CD4-positive, CD25-positive, alpha-beta regulatory T cell (primary cell): Measurements from ENCODE around the gene CFI. TPM values are rescaled to one million over a fixed set of nuclear protein-coding genes. Genes with fewer than 3 reads are reported as not detected.

Experiments used
- ATAC-seq, 2 donors: fragments of 150-1000 bp; cut with Tn5 transposase; one replicate each; pipeline ENCODE4 v1.10.0; 2021; ENCODE audit warnings: low read depth in 2 of 2, moderate number of reproducible peaks in 2 of 2, moderate library complexity in 1 of 2
- DNase-seq, 3 donors: peaks; one replicate each; pipeline versions ENCODE4 v3.0.0 to v3.0.0-alpha.2; 2012 to 2022; ENCODE audit warnings: mixed read lengths in 1 of 3
- H3K27ac ChIP-seq: one replicate; pipeline ENCODE4 v1.7.0; 2013; ENCODE audit warnings: mild to moderate bottlenecking, low read length; ENCODE audit not compliant: insufficient read depth, poor library complexity, severe bottlenecking
- H3K27me3 ChIP-seq: one replicate; pipeline ENCODE4 v1.7.0; 2013; ENCODE audit warnings: low read length; ENCODE audit not compliant: control insufficient read depth, insufficient read depth
- H3K36me3 ChIP-seq: one replicate; pipeline ENCODE4 v1.7.0; 2013; ENCODE audit warnings: mild to moderate bottlenecking, low read length, moderate library complexity; ENCODE audit not compliant: control insufficient read depth, insufficient read depth
- H3K4me1 ChIP-seq: 2 replicates; pipeline ENCODE4 v1.7.0; 2013; ENCODE audit warnings: mild to moderate bottlenecking, low read length; ENCODE audit not compliant: insufficient read depth, control insufficient read depth, poor library complexity, severe bottlenecking
- H3K4me3 ChIP-seq: one replicate; pipeline ENCODE4 v1.7.0; 2013; ENCODE audit warnings: low read depth, mild to moderate bottlenecking, low read length, moderate library complexity
- H3K9me3 ChIP-seq, 2 experiments: 1 replicate in 1 of 2; 2 replicates in 1 of 2; pipeline ENCODE4 v1.7.0; 2013; ENCODE audit warnings: low read length in 2 of 2, mild to moderate bottlenecking in 1 of 2, moderate library complexity in 1 of 2; ENCODE audit not compliant: control insufficient read depth in 2 of 2
- H3K27ac Mint-ChIP-seq, 3 donors: one replicate each; pipeline ENCODE4 v1.8.0; 2020 to 2022; ENCODE audit warnings: mild to moderate bottlenecking in 3 of 3, mixed read lengths in 3 of 3, moderate library complexity in 2 of 3
- H3K27me3 Mint-ChIP-seq: one replicate; pipeline ENCODE4 v1.8.0; 2022; ENCODE audit warnings: mild to moderate bottlenecking, mixed read lengths
- H3K36me3 Mint-ChIP-seq: one replicate; pipeline ENCODE4 v1.8.0; 2020; ENCODE audit warnings: mixed read lengths
- H3K4me1 Mint-ChIP-seq, 4 donors: one replicate each; pipeline ENCODE4 v1.8.0; 2020 to 2022; ENCODE audit warnings: mixed read lengths in 4 of 4, mild to moderate bottlenecking in 1 of 4
- H3K4me3 Mint-ChIP-seq, 4 donors: one replicate each; pipeline ENCODE4 v1.8.0; 2020 to 2022; ENCODE audit warnings: mild to moderate bottlenecking in 4 of 4, mixed read lengths in 4 of 4, moderate library complexity in 3 of 4
- H3K9me3 Mint-ChIP-seq, 7 donors: one replicate each; pipeline ENCODE4 v1.8.0; 2020 to 2022; ENCODE audit warnings: mixed read lengths in 7 of 7, mild to moderate bottlenecking in 3 of 7, moderate library complexity in 2 of 7
- polyA plus RNA-seq, 4 donors: library from polyadenylated mRNA; unstranded; fragments of 300-500 nt; fragmentation: Illumina TruSeq; gene quantifications; one replicate each; pipeline ENCODE4 v1.2.3, GENCODE V29; 2021
- total RNA-seq: library from RNA; stranded (reverse); gene quantifications from one replicate; pipeline ENCODE4 v1.2.3, GENCODE V29; 2022

The CFI gene
- total and polyA plus RNA-seq, 5 donors from 2014 or later, result not detected

GRCh38 chr4:109738104-109738872 is 63.5 kb downstream of the CFI start:
- Histone ChIP-seq H3K9me3 (no peaks in the 10 kb centered on the region), H3K27me3 (peaks cover 11% of the 10 kb centered on the region), H3K27ac (no peak overlapping the region), H3K36me3 (no peaks in the 10 kb centered on the region), H3K4me1 (no peaks in the 10 kb centered on the region), H3K4me3 (no peak overlapping the region)
- no peak overlapping the region for H3K27ac Mint-ChIP-seq
- DNase-seq (no peak), ATAC-seq (no peak)
- peaks cover 0 to 1% (median 0%) of the 10 kb centered on the region in 7 donors for H3K9me3 Mint-ChIP-seq
- peaks cover 4% of the 10 kb centered on the region for H3K36me3 Mint-ChIP-seq
- no peak overlapping the region for H3K4me3 Mint-ChIP-seq
- H3K4me1 Mint-ChIP-seq, result no peaks in the 10 kb centered on the region
- H3K27me3 Mint-ChIP-seq, result peaks cover 61% of the 10 kb centered on the region

DNA sequence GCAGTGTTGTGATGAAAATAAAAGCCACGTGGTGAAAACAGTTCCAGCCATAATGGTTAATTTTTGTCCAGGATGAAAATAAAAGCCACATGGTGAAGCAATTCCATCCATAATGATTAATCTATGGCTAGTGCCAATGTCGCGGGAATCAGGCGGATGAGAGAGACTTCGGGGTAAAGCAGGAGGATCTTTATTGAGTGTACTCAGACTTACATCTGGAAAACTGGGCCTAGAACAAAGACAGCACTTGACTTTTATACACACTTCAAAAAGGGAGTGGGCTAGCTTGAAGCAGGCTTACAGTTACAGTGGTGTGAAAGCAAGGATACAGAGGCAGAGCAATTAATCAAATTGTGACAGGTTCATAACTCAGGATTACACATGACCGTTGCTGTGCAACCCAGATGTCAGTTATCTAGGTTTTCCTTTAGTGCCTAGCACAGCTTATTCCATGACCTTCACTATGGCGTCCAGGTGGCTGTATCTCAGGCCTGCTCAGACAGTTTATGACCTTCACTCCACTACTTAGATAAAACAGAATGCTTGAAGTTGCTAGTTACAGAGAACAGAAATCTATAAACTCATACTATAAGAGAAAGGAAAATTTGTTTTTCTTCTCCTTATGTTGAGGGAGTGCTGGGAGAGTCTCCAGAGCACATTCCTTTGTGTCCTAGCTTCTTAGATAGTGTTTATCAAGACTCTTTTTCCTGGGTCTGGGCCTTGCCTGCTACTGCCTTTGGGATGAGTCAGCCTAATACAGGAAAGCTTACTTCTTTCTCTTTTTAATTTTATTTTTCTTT is 66.0 kb downstream of the CFI start:
- peaks cover 44% of the 10 kb centered on the region for H3K27me3 Mint-ChIP-seq
- H3K4me3 Mint-ChIP-seq, result no peak overlapping the region
- Histone ChIP-seq H3K9me3 (no peaks in the 10 kb centered on the region), H3K27ac (no peak overlapping the region), H3K4me3 (no peak overlapping the region), H3K27me3 (peaks cover 2% of the 10 kb centered on the region), H3K36me3 (no peaks in the 10 kb centered on the region), H3K4me1 (no peaks in the 10 kb centered on the region)
- ATAC-seq (no peak), DNase-seq (no peak)
- peaks cover 0 to 1% (median 0%) of the 10 kb centered on the region in 7 donors for H3K9me3 Mint-ChIP-seq
- peaks cover 4% of the 10 kb centered on the region for H3K36me3 Mint-ChIP-seq
- H3K4me1 Mint-ChIP-seq, result no peaks in the 10 kb centered on the region
- H3K27ac Mint-ChIP-seq, result no peak overlapping the region

DNA sequence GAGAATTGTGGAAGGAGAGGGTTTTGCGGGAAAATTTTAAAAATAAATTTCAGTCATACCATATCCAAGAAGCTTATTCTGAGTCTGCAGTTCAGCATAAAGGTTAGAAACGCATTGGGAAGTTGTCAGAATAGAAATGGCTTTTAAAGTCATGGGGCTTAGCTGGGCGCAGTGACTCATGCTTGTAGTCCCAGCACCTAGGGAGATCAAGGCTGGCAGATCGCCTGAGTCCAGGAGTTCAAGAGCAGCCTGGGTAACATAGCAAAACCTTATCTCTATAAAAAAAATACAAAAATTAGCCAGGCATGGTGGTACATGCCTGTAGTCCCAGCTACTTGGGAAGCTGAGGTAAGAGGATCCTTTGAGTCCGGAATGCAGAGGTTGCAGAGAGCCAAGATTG is 68.1 kb downstream of the CFI start:
- no peak for ATAC-seq
- Histone ChIP-seq H3K36me3 (no peaks in the 10 kb centered on the region), H3K27me3 (peaks cover 2% of the 10 kb centered on the region), H3K4me3 (no peak overlapping the region), H3K4me1 (peaks cover 15% of the 10 kb centered on the region), H3K9me3 (no peaks in the 10 kb centered on the region), H3K27ac (no peak overlapping the region)
- Mint-ChIP-seq H3K9me3 (no peaks in the 10 kb centered on the region), H3K36me3 (no peaks in the 10 kb centered on the region), H3K4me1 (peaks cover 5 to 14% (median 10%) of the 10 kb centered on the region in 4 donors), H3K27ac (no peak overlapping the region), H3K27me3 (peaks cover 35% of the 10 kb centered on the region), H3K4me3 (no peak overlapping the region)
- DNase-seq, result no peak

GRCh38 chr4:109730619-109731545 is 70.9 kb downstream of the CFI start:
- no peak for DNase-seq
- Mint-ChIP-seq H3K4me1 (peaks cover 9 to 32% (median 15%) of the 10 kb centered on the region in 4 donors), H3K36me3 (peaks cover 16% of the 10 kb centered on the region), H3K9me3 (no peaks in the 10 kb centered on the region), H3K27me3 (peaks cover 15% of the 10 kb centered on the region), H3K4me3 (peak overlapping the region; percentile 87 to 93 (median 90)), H3K27ac (peak overlapping the region; percentile 62 to 93 (median 90))
- peaks cover 2% of the 10 kb centered on the region for H3K27me3 ChIP-seq
- no peaks in the 10 kb centered on the region for H3K36me3 ChIP-seq
- H3K9me3 ChIP-seq, result no peaks in the 10 kb centered on the region
- peaks cover 19% of the 10 kb centered on the region for H3K4me1 ChIP-seq
- no peak for ATAC-seq
- peak overlapping the region; percentile 87 for H3K4me3 ChIP-seq
- peak overlapping the region; percentile 51 for H3K27ac ChIP-seq

GRCh38 chr4:109729718-109730618 is 71.8 kb downstream of the CFI start, which contains the start of gene PLA2G12A:
Gene PLA2G12A, minus strand, starts transcription at chr4:109730070. Its CDS starts 261 bp downstream, at chr4:109729809.
- peak within 1 kb of the TSS; percentile 68 to 93 (median 90) for H3K27ac Mint-ChIP-seq
- Histone ChIP-seq H3K27ac (peak within 1 kb of the TSS; percentile 68), H3K4me3 (peak within 1 kb of the TSS; percentile 87), H3K4me1 (peaks cover 19% of the 10 kb centered on the region), H3K36me3 (no peaks in the 10 kb centered on the region), H3K9me3 (no peaks in the 10 kb centered on the region), H3K27me3 (peaks cover 2% of the 10 kb centered on the region)
- DNase-seq, result peak; percentile 76 to 86 (median 83)
- peak; percentile 83 to 87 for ATAC-seq
- peaks cover 9 to 35% (median 15%) of the 10 kb centered on the region in 4 donors for H3K4me1 Mint-ChIP-seq
- peak within 1 kb of the TSS; percentile 91 to 94 (median 92) for H3K4me3 Mint-ChIP-seq
- H3K36me3 Mint-ChIP-seq, result peaks cover 19% of the 10 kb centered on the region
- H3K27me3 Mint-ChIP-seq, result peaks cover 9% of the 10 kb centered on the region
- no peaks in the 10 kb centered on the region for H3K9me3 Mint-ChIP-seq

GRCh38 chr4:109729117-109729717 is 72.6 kb downstream of the CFI start:
- peak in 1 of 3 donors; percentile 35 for DNase-seq
- H3K4me1 Mint-ChIP-seq, result peaks cover 12 to 39% (median 15%) of the 10 kb centered on the region in 4 donors
- no peaks in the 10 kb centered on the region for H3K36me3 ChIP-seq

More at GRCh38 chr4:109729117-109729717, 72.6 kb downstream of the CFI start:
- Histone ChIP-seq H3K27ac (peak overlapping the region; percentile 68), H3K9me3 (no peaks in the 10 kb centered on the region), H3K27me3 (peaks cover 2% of the 10 kb centered on the region), H3K4me1 (peaks cover 19% of the 10 kb centered on the region), H3K4me3 (peak overlapping the region; percentile 81)
- Mint-ChIP-seq H3K36me3 (peaks cover 23% of the 10 kb centered on the region), H3K4me3 (peak overlapping the region; percentile 86 to 94 (median 91)), H3K27me3 (peaks cover 9% of the 10 kb centered on the region), H3K9me3 (no peaks in the 10 kb centered on the region), H3K27ac (peak overlapping the region; percentile 68 to 90 (median 89))
- no peak for ATAC-seq
